DND-41 (cell line): ENCODE data around the gene CIAO1.

ENCODE experiments used
- ATAC-seq: fragments of 200-7000 bp; cut with Tn5 transposase; 3 replicates; pipeline ENCODE4 v1.9.1; 2021; ENCODE audit warnings: low read depth; ENCODE audit not compliant: insufficient read depth
- DNase-seq: peaks from one replicate; pipeline ENCODE4 v3.0.0-alpha.2; 2020
- H2AFZ ChIP-seq: 2 replicates; pipeline ENCODE4 v1.6.0; 2012; ENCODE audit warnings: low read depth, low read length
- H3K27ac ChIP-seq: 2 replicates; pipeline ENCODE4 v1.5.1; 2012; ENCODE audit warnings: low read length, inconsistent platforms
- H3K27me3 ChIP-seq: fragments of 200-600 bp; sonication (generic); 2 replicates; pipeline ENCODE4 v1.6.0; 2012; ENCODE audit warnings: low read length, mild to moderate bottlenecking, inconsistent platforms; ENCODE audit not compliant: insufficient read depth, poor library complexity
- H3K36me3 ChIP-seq: 2 replicates; pipeline ENCODE4 v1.5.1; 2012; ENCODE audit warnings: low read length, inconsistent platforms; ENCODE audit not compliant: insufficient read depth
- H3K4me1 ChIP-seq: 2 replicates; pipeline ENCODE4 v1.5.1; 2012; ENCODE audit warnings: mild to moderate bottlenecking, low read length; ENCODE audit not compliant: insufficient read depth
- H3K4me2 ChIP-seq: 2 replicates; pipeline ENCODE4 v1.6.0; 2012; ENCODE audit warnings: mild to moderate bottlenecking, moderate library complexity, low read length, inconsistent platforms; ENCODE audit not compliant: insufficient read depth
- H3K4me3 ChIP-seq, 2 experiments: fragments of 200-600 bp in 1 of 2; shearing (Covaris generic) in 1 of 2; 2 replicates each; pipeline ENCODE4 v1.5.1; 2012 to 2016; ENCODE audit warnings: inconsistent platforms in 2 of 2, low read length in 2 of 2, mild to moderate bottlenecking in 2 of 2, low read depth in 1 of 2, moderate library complexity in 1 of 2
- H3K79me2 ChIP-seq: 2 replicates; pipeline ENCODE4 v1.6.0; 2012; ENCODE audit warnings: low read length, inconsistent platforms; ENCODE audit not compliant: insufficient read depth
- H3K9ac ChIP-seq: 2 replicates; pipeline ENCODE4 v1.6.0; 2012; ENCODE audit warnings: low read depth, mild to moderate bottlenecking, inconsistent platforms, low read length, moderate library complexity
- H3K9me3 ChIP-seq: 2 replicates; pipeline ENCODE4 v1.5.1; 2012; ENCODE audit warnings: low read length, moderate library complexity, mild to moderate bottlenecking, inconsistent platforms; ENCODE audit not compliant: insufficient read depth, severe bottlenecking
- H4K20me1 ChIP-seq: 2 replicates; pipeline ENCODE4 v1.6.0; 2012; ENCODE audit warnings: low read length; ENCODE audit not compliant: insufficient read depth
- CTCF ChIP-seq: IDR thresholded peaks from 2 replicates; pipeline ENCODE4 v1.5.1; 2012; ENCODE audit warnings: borderline replicate concordance, low read length, moderate library complexity, mild to moderate bottlenecking; ENCODE audit not compliant: poor library complexity, severe bottlenecking; ENCODE audit errors: extremely low read depth
- EZH2 ChIP-seq: IDR thresholded peaks from 3 replicates; pipeline ENCODE4 v1.6.1; 2012; ENCODE audit warnings: borderline replicate concordance, low read depth, mild to moderate bottlenecking, moderate library complexity, low read length, inconsistent platforms; ENCODE audit not compliant: severe bottlenecking

CIAO1 gene

DNA sequence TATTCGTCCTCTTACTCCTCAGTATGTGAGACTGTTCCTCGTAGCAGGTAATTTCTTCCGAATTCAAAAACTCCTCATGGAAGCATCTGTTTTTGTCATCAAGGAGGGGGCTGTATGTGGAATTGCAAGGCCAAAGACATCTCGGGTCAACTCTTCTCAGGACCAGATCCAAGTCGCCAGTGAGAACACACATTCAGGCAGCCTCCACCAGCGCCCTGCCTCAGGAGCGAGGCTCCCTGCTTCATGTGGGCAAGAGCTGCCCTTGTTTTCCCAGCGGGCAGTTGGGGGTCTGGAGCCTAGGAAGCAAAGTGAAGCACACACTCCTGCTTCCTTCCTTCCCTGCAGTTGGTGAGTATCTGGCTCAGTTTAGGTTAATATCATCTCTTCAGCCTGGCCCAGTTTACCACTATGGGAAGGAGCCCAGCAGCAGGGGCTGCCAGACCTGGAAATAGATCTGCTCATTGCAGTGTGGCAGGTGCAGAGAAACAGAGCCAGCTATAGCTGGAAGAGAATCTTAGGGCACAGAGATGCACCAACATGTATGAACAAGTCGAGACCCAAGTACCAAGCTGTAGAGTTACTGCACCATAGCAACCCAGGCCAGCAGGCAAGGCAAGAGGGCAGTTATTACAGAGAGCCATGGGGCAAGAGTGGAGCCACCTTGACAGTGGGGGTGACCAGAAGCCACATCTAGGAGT lies 25.5 kb upstream of the CIAO1 start:
- Histone ChIP-seq H3K4me1 (no peaks in the 10 kb centered on the region), H3K9me3 (no peaks in the 10 kb centered on the region), H3K27me3 (no peaks in the 10 kb centered on the region), H2AFZ (no peak overlapping the region), H3K27ac (no peak overlapping the region), H3K4me3 (no peak overlapping the region), H4K20me1 (no peaks in the 10 kb centered on the region), H3K79me2 (no peaks in the 10 kb centered on the region), H3K4me2 (no peak overlapping the region), H3K9ac (no peak overlapping the region), H3K36me3 (peaks cover 8% of the 10 kb centered on the region; the same call in 1 of the 2 replicates)
- no peak for TF ChIP-seq EZH2
- TF ChIP-seq CTCF = no peak
- ATAC-seq = no peak; the same call in 2 of the 3 replicates
- no peak for DNase-seq

- Histone ChIP-seq H2AFZ (no peak overlapping the region), H3K4me2 (no peak overlapping the region), H3K27me3 (no peaks in the 10 kb centered on the region), H3K27ac (no peak overlapping the region), H3K9me3 (no peaks in the 10 kb centered on the region), H4K20me1 (no peaks in the 10 kb centered on the region), H3K4me3 (no peak overlapping the region), H3K79me2 (no peaks in the 10 kb centered on the region), H3K36me3 (peaks cover 8% of the 10 kb centered on the region; the same call in 1 of the 2 replicates), H3K9ac (no peak overlapping the region), H3K4me1 (no peaks in the 10 kb centered on the region)
- TF ChIP-seq EZH2 (no peak), CTCF (no peak)
- DNase-seq (no peak), ATAC-seq (no peak)
Observed at GRCh38 chr2:96241227-96241626, 24.8 kb upstream of the CIAO1 start.

DNA sequence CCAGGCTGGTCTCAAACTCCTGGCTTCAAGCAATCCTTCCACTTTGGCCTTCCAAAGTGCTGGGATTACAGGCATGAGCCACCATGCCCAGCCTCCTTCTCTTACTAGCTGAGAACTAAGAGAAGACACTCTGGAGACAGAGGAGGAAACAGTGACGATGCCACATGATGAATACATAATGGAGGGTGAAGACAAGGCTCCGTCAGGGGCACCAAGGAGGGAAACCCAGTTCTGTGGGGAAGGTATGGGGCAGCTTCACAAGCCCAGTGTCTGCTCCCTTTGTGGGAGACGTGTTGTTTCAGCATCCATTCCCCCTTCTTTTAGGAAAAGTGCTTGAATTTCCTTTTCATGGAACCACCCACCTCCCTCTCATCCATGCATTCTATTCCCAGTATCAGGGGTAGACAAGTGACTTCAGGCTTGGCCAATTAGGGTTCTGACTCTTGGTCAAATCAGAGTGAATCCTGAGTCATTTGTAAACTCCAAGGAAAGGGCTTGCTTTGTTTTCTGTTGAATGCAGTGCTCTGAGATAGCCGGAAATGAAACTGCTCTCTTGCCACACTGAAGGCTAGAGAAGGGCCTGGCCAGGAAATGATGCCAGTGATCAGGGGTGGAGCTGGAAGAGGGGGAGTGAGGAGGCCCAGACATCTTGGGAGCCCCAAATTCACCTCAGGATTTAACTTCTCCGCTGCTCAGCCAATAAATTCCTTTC lies 24.0 kb upstream of the CIAO1 start:
- Histone ChIP-seq H2AFZ (no peak overlapping the region), H3K4me2 (no peak overlapping the region), H3K27ac (no peak overlapping the region), H3K9me3 (no peaks in the 10 kb centered on the region), H3K36me3 (peaks cover 8% of the 10 kb centered on the region; the same call in 1 of the 2 replicates), H3K9ac (no peak overlapping the region), H3K27me3 (no peaks in the 10 kb centered on the region), H3K4me1 (no peaks in the 10 kb centered on the region), H3K79me2 (no peaks in the 10 kb centered on the region), H3K4me3 (no peak overlapping the region), H4K20me1 (no peaks in the 10 kb centered on the region)
- ATAC-seq = peak; percentile 50; the same call in 2 of the 3 replicates
- DNase-seq = peak; percentile 17
- TF ChIP-seq CTCF = no peak
- no peak for TF ChIP-seq EZH2
